ENCODE data around the gene MAD1L1.

DNA sequence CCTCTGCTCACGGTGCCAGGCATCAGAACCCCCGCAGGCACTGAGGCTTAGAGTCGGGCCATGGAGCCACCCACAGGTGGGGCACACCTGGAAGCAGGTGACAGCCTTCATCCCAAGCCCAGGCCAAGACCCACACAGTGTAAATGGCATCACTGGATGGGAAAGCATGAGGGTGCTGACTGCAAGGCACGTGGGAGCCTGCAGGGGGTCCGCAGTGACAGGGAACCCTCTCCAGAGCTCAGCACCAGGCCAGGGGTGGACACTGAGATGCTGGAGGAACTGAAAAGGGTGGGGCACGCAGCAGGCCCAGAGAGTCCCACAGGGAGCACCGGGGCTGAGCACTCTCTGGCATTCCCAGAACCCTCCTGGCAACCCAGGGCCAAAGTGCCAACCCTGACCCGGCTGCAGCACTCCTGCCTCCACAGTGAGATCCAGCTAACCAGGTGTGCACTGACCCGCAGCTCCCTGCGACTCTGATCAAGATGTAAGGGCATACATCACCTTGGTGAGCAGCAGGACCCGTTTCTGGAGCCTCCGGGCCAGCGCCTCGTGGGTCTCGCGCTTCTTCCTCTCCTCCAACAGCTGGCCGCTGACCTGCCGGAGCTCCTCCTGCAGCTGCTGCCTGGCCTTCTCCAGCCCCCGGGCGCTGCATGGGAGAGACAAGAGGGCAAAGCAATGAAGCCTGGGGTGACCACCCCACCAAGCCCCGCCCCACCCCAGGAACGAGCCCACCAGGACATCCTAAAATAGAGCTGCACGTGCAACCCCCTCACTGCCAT, 163.9 kb downstream of the MAD1L1 start:
- TF ChIP-seq CTCF (conservative IDR thresholded peaks at IDR 0.05; ENCODE audit: low read depth, low read length): no peak
- no peak for TF ChIP-seq EZH2 (IDR thresholded peaks at IDR 0.05; ENCODE audit: borderline replicate concordance, low read depth, low read length, poor library complexity, severe bottlenecking)
